Uterus (tissue), 4 donors: Measurements from ENCODE around the gene PHB1. TPM values are rescaled to one million over a fixed set of nuclear protein-coding genes. Genes with fewer than 3 reads are reported as not detected.
"Not testable (repeated sequence)": the region's sequence is repeated elsewhere in the genome, so short reads cannot be mapped to it uniquely, and the experiment has no call there.

Experiments
- DNase-seq, 2 donors: peaks; one replicate each; pipeline ENCODE4 v3.0.0-alpha.2; 2019 to 2020
- H3K27ac ChIP-seq, 2 donors: fragments of 200-600 bp; sonication (generic); 1 replicate in 1 of 2; 2 replicates in 1 of 2; pipeline ENCODE4 v1.5.1; 2016 to 2018
- H3K27me3 ChIP-seq, 2 donors: fragments of 200-600 bp; sonication (generic); one replicate each; pipeline ENCODE4 v1.5.1; 2018 to 2019; ENCODE audit warnings: control low read depth in 1 of 2
- H3K36me3 ChIP-seq, 2 donors: fragments of 200-600 bp; sonication (generic); one replicate each; pipeline ENCODE4 v1.5.1; 2019; ENCODE audit warnings: control low read depth in 1 of 2
- H3K4me1 ChIP-seq, 2 donors: fragments of 200-600 bp; sonication (generic); one replicate each; pipeline ENCODE4 v1.5.1; 2018 to 2019; ENCODE audit warnings: control low read depth in 1 of 2
- H3K4me3 ChIP-seq, 2 donors: fragments of 200-600 bp; sonication (generic); 1 replicate in 1 of 2; 2 replicates in 1 of 2; pipeline ENCODE4 v1.5.1; 2018 to 2019; ENCODE audit warnings: mild to moderate bottlenecking in 1 of 2
- H3K9me3 ChIP-seq, 2 donors: fragments of 200-600 bp; sonication (generic); one replicate each; pipeline ENCODE4 v1.5.1; 2019; ENCODE audit warnings: control low read depth in 1 of 2
- POLR2A ChIP-seq, 2 donors: fragments of 450-650 bp; IDR thresholded peaks; one replicate each; pipeline ENCODE4 v1.6.1; 2016; ENCODE audit warnings: antibody characterized with exemption in 2 of 2, mild to moderate bottlenecking in 1 of 2, moderate library complexity in 1 of 2
- intact Hi-C: fragments of 100-400 bp; cut with DNase I; formaldehyde crosslinking; loops from one replicate; pipeline ENCODE4 v1.15.1; 2023; ENCODE audit warnings: low total_unique reads
- total RNA-seq, 4 donors: library from RNA; depleted of rRNA in 3 of 4; stranded (reverse); fragments of >200 nt in 3 of 4; gene quantifications; one replicate each; pipeline versions ENCODE4 v1.1.0 to v1.2.4, GENCODE V29; 2014 to 2023
- TF ChIP-seq, protein P1 (sequence below), 4 experiments: fragments of 200-600 bp in 2 of 4; fragments of 450-650 bp in 2 of 4; sonication (generic) in 2 of 4; IDR thresholded peaks; one replicate each; pipeline ENCODE4 v1.5.1; 2016 to 2019; ENCODE audit warnings: antibody characterized with exemption in 4 of 4, mild to moderate bottlenecking in 2 of 4, moderate library complexity in 1 of 4
- donor health status: DM: yes; HTN: yes; CAD: no.

Gene PHB1
- total RNA-seq, 4 donors from 2014 or later = 63.5 to 98.4 (median 79.6) TPM

DNA sequence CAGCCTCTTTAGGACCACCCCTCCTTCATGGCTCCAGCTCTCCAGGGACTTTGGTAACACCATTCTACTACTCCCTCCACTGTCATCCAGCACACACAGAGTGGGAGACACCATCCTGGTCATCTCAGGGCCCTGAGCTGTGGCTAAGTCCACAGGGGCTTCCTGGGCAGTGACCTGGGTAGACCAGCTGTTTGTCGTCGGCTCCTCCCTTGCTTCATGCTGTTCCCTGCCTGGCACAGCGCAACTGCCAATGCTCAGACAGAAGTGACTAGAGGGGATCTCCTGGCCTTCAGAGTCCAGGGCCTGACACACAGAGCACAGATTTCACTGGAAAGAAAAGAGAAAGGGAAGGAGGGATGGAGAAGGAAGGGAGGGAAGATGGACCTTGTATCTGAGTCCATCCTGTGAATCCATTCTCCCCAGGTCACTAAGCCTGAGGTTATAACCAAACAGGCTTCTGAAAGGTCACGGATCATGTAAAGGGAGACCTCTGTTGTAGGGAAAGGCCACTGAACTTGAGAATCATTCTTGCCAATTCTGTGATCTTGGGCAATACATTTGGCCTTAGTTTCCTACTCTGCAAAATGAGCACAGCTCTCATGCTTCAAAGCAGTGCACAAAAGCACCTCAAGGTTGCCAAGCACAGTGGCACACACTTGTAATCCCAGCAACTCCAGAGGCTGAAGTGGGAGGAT, 18.5 kb upstream of the PHB1 start:
- no peak for DNase-seq
- TF ChIP-seq, protein P1, sequence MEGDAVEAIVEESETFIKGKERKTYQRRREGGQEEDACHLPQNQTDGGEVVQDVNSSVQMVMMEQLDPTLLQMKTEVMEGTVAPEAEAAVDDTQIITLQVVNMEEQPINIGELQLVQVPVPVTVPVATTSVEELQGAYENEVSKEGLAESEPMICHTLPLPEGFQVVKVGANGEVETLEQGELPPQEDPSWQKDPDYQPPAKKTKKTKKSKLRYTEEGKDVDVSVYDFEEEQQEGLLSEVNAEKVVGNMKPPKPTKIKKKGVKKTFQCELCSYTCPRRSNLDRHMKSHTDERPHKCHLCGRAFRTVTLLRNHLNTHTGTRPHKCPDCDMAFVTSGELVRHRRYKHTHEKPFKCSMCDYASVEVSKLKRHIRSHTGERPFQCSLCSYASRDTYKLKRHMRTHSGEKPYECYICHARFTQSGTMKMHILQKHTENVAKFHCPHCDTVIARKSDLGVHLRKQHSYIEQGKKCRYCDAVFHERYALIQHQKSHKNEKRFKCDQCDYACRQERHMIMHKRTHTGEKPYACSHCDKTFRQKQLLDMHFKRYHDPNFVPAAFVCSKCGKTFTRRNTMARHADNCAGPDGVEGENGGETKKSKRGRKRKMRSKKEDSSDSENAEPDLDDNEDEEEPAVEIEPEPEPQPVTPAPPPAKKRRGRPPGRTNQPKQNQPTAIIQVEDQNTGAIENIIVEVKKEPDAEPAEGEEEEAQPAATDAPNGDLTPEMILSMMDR (IDR thresholded peaks at IDR 0.05) = no peak
- TF ChIP-seq POLR2A (IDR thresholded peaks at IDR 0.05) = no peak
- intact Hi-C loops = loop anchor here (5.0 kb wide), 1 partner anchor 124 kb away; no protein-coding TSS in a partner anchor

DNA sequence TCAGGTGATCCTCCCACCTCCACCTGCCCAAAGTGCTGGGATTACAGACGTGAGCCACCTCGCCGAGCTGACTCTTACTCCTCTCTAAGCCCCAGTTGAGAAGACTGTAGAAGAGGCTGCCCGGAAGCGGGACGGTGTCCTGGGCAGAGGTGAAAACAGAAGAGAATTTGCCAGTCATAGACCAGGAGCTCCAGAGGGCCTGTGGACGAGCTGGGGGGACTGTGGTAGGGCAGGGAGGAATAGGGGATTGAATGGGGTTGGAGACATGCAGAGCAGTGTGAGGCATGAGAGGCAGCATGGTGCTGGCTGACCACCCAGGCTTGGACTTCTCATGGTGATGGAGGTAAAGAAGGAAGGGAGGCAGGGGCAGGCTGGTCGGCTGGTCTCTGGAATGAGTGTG, 17.1 kb upstream of the PHB1 start:
- Histone ChIP-seq H3K36me3 (no peaks in the 10 kb centered on the region), H3K27me3 (no peaks in the 10 kb centered on the region), H3K9me3 (no peaks in the 10 kb centered on the region), H3K27ac (no peak overlapping the region), H3K4me1 (no peaks in the 10 kb centered on the region), H3K4me3 (no peak overlapping the region)
- intact Hi-C loops = loop anchor here (5.0 kb wide), 1 partner anchor 126 kb away; no protein-coding TSS in a partner anchor
- no peak for DNase-seq
- TF ChIP-seq POLR2A (IDR thresholded peaks at IDR 0.05) = no peak
- TF ChIP-seq, protein P1 (IDR thresholded peaks at IDR 0.05) = no peak

More for the DNA sequence above, 18.5 kb upstream of the PHB1 start:
- Histone ChIP-seq H3K36me3 (no peaks in the 10 kb centered on the region), H3K4me3 (no peak overlapping the region), H3K27ac (no peak overlapping the region), H3K9me3 (no peaks in the 10 kb centered on the region), H3K27me3 (no peaks in the 10 kb centered on the region), H3K4me1 (no peaks in the 10 kb centered on the region)

DNA sequence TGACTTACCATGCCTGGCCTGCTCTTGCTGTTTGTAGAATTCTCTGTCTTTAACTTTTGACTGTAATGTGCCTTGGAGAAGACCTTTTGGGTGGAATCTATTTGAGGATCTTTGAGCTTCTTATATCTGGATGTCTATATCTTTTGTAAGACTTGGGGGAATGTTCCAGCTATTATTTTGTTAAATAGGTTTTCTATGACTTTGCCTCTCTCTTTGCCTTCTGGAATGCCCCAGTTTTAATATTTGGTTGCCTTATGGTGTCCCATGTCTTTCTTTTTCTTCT, 10.3 kb upstream of the PHB1 start:
- no peak for DNase-seq
- no peaks in the 10 kb centered on the region for H3K27me3 ChIP-seq
- no peaks in the 10 kb centered on the region for H3K9me3 ChIP-seq
- H3K4me1 ChIP-seq = no peaks in the 10 kb centered on the region
- intact Hi-C loops = no loop called here
- no peak overlapping the region for H3K27ac ChIP-seq
- no peaks in the 10 kb centered on the region for H3K36me3 ChIP-seq
- no peak overlapping the region for H3K4me3 ChIP-seq
- TF ChIP-seq POLR2A (IDR thresholded peaks at IDR 0.05) = no peak

DNA sequence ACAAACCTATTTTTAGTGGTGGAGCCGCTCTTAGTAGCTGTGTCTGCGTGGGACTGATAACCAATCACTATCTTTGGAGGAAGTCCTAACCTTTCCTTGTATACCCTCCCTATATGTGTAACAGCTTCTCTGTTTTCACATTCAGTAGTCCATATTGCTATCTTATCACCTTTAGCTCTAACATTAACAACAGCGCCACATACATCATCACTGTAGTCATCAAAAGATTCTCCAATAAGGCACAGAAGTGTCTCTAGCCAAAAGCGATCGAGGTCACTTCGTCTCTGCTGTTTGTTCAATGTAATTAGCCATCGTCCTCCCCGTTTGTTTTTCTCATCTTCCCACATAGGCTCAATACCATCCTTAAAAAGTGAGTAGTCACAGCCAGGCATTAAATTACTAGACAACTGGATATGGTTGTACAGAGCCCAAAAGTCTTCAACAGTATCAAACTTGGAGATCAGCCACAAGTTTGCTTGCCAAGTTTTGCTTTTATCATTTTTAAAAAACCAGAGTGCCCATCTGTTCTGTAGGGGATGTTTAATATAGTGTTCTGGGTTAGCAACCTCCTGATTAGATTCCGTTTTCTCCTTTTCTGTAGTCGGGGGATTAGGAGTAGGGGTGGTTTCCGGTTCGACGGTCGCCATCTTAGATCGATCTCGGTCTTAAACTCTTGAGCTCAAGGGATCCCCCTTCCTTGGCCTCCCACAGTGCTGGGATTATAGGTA, 9.8 kb upstream of the PHB1 start:
- intact Hi-C loops, H3K9me3 ChIP-seq: not testable (repeated sequence)

DNA sequence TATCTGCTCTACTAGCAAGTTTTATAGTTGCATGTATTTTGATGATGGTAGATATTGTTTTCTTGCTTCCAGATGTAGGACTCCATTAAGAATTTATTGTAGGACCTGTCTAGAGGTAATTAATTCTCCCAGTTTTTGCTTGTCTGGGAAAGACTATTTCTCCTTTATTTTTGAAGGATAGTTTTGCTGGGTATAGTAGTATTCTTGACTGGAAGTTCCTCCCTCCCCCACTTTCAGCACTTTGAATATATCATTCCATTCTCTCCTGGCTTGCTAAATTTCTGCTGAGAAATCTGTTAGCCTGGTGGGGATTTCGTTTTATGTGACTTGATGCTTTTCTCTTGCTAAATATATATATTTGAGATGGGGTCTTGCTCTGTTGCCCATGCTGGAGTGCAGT, 8.0 kb upstream of the PHB1 start:
- H3K4me1 ChIP-seq = no peaks in the 10 kb centered on the region
- no peak for TF ChIP-seq POLR2A (IDR thresholded peaks at IDR 0.05)
- TF ChIP-seq, protein P1 (IDR thresholded peaks at IDR 0.05) = no peak
- no peaks in the 10 kb centered on the region for H3K27me3 ChIP-seq
- H3K27ac ChIP-seq = no peak overlapping the region
- H3K9me3 ChIP-seq = no peaks in the 10 kb centered on the region
- no peak overlapping the region for H3K4me3 ChIP-seq
- DNase-seq = no peak
- intact Hi-C loops = no loop called here
- H3K36me3 ChIP-seq = no peaks in the 10 kb centered on the region

More for the DNA sequence above, 9.8 kb upstream of the PHB1 start:
- not testable (repeated sequence) for DNase-seq, H3K4me1 ChIP-seq, H3K4me3 ChIP-seq, H3K27ac ChIP-seq, H3K36me3 ChIP-seq, H3K27me3 ChIP-seq

DNA sequence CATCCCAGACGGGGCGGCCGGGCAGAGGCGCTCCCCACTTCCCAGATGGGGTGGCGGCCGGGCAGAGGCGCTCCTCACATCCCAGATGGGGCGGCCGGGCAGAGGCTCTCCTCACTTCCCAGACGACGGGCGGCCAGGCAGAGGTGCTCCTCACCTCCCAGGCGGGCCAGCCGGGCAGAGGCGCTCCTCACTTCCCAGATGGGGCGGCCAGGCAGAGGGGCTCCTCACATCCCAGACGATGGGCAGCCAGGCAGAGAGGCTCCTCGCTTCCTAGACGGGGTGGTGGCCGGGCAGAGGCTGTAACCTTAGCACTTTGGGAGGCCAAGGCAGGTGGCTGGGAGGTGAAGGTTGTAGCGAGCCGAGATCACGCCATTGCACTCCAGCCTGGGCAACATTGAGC, 5.1 kb upstream of the PHB1 start:
- H3K27ac ChIP-seq, H3K4me1 ChIP-seq, DNase-seq, H3K9me3 ChIP-seq, H3K4me3 ChIP-seq, intact Hi-C loops, H3K27me3 ChIP-seq, H3K36me3 ChIP-seq: not testable (repeated sequence)

DNA sequence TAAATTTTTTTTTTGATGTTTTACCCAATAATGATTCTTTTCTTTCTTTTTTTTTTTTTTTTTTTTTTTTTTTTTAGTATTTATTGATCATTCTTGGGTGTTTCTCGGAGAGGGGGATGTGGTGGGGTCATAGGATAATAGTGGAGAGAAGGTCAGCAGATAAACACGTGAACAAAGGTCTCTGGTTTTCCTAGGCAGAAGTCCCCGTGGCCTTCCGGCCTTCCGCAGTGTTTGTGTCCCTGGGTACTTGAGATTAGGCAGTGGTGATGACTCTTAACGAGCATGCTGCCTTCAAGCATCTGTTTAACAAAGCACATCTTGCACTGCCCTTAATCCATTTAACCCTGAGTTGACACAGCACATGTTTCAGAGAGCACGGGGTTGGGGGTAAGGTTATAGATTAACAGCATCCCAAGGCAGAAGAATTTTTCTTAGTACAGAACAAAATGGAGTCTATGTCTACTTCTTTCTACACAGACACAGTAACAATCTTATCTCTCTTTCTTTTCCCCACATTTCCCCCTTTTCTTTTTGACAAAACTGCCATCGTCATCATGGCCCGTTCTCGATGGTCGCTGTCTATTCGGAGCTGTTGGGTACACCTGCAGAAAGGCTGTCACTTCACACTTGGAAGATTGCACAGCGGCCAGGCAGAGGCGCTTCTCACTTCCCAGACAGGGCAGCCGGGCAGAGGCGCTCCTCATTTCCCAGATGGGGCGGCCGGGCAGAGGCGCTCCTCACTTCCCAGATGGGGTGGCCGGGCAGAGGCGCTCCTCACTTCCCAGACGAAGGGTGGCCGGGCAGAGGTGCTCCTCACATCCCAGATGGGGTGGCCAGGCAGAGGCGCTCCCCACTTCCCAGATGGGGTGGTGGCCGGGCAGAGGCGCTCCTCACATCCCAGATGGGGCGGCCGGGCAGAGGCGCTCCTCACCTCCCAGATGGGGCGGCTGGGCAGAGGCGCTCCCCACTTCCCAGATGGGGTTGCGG, 4.4 kb upstream of the PHB1 start:
- intact Hi-C loops, H3K27ac ChIP-seq, H3K36me3 ChIP-seq, H3K9me3 ChIP-seq, H3K27me3 ChIP-seq, H3K4me1 ChIP-seq, DNase-seq, H3K4me3 ChIP-seq: not testable (repeated sequence)
